HG02852 (cell line): Measurements from ENCODE around the gene UGT1A8.
"Not testable (repeated sequence)": the region's sequence is repeated elsewhere in the genome, so short reads cannot be mapped to it uniquely, and the experiment has no call there.

ENCODE experiments used
- ATAC-seq: cut with Tn5 transposase; IDR thresholded peaks from one replicate; pipeline ENCODE4 v1.9.1; 2021; ENCODE audit warnings: mild to moderate bottlenecking, moderate library complexity; ENCODE audit not compliant: unreplicated experiment

The UGT1A8 gene

DNA sequence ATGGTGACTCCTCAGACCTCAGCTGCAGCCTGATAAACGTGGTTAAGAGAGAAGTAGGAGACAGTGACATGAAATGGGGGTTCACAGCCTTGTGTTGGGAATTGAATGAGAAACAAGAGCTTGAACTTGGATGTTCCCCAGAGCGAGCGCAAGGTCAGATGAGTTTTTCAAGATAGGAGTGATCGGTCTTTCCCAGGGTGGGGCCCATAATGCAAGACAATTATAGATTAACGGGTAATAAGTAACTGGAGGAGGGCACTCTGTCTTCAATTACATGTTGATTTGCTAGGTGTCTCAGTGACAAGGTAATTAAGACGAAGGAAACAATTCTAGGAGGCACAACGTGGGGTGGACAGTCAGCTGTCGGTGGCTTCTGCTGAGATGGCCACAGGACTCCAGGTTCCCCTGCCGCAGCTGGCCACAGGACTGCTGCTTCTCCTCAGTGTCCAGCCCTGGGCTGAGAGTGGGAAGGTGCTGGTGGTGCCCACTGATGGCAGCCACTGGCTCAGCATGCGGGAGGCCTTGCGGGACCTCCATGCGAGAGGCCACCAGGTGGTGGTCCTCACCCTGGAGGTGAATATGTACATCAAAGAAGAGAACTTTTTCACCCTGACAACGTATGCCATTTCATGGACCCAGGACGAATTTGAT lies 95.3 kb downstream of the UGT1A8 start, which contains the start of gene UGT1A5:
UGT1A5 (plus strand) TSS at position 297 of the 651 bp plus-strand sequence; CDS start at position 382, 85 bp downstream.
- no peak for ATAC-seq

DNA sequence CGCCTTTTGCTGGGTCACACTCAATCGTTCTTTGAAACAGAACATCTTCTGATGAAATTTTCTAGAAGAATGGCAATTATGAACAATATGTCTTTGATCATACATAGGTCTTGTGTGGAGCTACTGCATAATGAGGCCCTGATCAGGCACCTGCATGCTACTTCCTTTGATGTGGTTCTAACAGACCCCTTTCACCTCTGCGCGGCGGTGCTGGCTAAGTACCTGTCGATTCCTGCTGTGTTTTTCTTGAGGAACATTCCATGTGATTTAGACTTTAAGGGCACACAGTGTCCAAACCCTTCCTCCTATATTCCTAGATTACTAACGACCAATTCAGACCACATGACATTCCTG lies 95.8 kb downstream of the UGT1A8 start:
- ATAC-seq, result no peak

DNA sequence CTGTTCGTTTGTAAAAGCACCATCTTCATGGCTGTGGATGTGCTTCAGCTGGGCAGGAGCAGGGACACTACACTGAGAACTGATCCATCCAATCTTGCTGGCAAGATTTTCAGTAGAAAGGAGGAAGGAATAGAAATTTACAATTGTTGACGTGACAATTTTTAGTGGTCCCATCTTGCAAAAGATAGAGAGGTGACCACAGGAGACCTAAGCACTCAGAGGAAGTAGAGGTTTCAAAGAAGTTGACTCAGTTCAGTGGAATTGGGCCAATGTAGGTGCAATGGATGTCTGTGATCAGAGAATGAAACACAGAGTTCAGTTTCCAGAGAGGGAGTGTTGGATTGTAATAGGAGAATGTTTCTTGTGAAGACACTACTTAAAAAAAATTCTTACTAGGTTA lies 96.7 kb downstream of the UGT1A8 start:
- no peak for ATAC-seq

DNA sequence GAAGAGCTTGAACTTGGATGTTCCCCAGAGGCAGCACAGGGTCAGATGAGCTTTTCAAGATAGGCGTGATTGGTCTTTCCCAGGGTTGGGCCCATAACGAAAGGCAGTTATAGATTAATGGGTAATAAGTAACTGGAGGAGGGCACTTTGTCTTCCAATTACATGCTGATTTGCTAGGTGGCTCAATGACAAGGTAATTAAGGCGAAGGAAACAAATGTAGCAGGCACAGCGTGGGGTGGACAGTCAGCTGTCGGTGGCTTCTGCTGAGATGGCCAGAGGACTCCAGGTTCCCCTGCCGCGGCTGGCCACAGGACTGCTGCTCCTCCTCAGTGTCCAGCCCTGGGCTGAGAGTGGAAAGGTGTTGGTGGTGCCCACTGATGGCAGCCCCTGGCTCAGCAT lies 101.1 kb downstream of the UGT1A8 start, which contains the start of gene UGT1A4:
UGT1A4 (plus strand) TSS at position 185 of the 400 bp plus-strand sequence; CDS start at position 270, 85 bp downstream.
- ATAC-seq, result no peak

DNA sequence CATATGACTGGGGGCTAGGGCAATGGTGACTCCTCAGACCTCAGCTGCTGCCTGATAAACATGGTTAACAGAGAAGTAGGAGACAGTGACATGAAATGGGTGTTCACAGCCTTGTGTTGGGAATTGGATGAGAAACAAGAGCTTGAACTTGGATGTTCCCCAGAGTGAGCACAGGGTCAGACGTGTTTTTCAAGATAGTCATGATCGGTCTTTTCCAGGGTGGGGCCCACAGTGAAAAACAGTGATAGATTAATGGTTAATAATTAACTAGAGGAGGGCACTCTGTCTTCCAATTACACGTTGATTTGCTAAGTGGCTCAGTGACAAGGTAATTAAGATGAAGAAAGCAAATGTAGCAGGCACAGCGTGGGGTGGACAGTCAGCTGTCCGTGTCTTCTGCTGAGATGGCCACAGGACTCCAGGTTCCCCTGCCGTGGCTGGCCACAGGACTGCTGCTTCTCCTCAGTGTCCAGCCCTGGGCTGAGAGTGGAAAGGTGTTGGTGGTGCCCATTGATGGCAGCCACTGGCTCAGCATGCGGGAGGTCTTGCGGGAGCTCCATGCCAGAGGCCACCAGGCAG lies 111.4 kb downstream of the UGT1A8 start, which contains the start of gene UGT1A3:
UGT1A3 (plus strand) TSS at position 320 of the 579 bp plus-strand sequence; CDS start at position 405, 85 bp downstream.
- no peak for ATAC-seq

DNA sequence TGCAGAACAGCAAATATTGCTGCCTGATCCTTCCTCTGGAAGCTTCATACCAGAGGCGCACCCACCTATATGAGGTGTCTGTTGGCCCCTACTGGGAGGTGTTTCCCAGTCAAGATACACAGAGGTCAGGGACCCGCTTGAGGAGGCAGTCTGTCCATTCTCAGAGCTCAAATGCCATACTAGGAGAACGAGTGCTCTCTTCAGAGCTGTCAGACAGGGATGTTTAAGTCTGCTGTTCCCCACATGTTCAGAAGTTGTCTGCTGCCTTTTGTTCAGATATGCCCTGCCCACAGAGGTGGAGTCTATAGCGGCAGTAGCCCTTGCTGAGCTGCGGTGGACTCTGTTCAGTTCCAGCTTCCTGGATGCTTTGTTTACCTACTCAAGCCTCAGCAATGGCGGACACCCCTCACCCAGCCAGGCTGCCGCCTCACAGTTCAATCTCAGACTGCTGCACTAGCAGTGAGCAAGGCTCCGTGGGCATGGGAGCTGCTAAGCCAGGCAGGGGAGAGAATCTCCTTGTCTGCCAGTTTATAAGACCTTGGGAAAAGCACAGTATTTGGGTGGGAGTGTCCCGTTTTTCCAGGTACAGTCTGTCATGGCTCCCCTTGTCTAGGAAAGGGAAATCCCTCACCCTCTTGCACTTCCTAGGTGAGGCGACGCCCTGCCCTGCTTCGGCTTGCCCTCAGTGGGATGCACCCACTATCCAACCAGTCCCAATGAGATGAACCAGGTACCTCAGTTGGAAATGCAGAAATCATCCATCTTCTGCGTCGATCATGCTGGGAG lies 119.6 kb downstream of the UGT1A8 start:
- ATAC-seq, result not testable (repeated sequence)

DNA sequence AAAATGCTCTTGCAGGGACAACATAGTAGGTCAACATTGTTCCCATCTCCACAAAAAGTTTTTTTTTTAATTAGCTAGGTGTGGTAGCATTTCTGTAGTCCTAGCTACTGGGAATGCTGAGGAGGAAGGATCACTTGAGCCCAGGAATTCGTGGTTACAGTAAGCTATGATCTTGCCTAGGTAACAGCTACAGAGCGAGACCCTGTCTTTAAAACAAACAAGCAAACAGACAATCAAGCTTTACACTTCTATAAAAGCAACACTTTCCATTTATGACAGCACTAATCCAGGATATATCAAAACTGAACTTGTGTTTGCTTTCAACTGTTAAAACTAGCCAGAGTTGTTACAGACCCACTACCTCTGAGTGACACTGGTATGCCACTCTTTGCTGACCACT lies 123.4 kb downstream of the UGT1A8 start:
- no peak for ATAC-seq

DNA sequence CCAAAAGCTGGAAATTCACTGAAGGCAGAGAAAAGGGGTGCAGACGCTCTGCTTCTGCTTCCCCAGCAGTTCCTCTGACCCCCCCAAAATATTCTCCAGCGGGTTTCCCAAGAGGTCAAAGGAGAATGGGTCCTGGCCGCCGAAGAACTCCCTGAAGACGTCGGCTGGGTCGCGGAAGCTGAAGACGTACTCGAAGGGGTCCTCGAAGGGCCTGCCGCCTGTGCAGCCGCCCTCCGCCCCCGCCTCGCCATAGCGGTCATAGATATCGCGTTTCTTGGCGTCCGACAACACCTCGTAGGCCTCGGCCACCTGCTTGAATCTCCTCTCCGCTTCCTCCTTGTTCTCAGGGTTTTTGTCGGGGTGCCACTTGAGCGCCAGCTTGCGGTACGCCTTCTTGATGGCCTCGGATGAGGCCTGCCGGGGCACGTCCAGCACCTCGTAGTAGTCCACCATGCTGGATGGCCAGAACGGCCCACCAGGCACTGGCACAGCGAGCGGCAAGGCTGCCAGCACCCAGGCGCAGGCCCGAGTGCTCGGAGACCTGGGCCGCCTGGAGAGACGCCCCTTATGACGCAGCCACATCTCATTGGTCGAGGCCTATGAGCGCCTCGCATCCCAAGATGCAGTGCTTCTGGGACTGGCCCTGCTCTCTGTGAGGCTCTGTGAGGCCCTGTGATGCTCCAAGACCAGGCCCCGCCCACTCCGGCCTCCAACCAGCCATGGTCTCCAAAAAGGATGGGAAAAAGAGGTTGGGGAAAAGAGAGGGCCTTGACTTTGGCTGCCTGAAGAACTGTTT lies 126.2 kb downstream of the UGT1A8 start:
- ATAC-seq, result no peak

DNA sequence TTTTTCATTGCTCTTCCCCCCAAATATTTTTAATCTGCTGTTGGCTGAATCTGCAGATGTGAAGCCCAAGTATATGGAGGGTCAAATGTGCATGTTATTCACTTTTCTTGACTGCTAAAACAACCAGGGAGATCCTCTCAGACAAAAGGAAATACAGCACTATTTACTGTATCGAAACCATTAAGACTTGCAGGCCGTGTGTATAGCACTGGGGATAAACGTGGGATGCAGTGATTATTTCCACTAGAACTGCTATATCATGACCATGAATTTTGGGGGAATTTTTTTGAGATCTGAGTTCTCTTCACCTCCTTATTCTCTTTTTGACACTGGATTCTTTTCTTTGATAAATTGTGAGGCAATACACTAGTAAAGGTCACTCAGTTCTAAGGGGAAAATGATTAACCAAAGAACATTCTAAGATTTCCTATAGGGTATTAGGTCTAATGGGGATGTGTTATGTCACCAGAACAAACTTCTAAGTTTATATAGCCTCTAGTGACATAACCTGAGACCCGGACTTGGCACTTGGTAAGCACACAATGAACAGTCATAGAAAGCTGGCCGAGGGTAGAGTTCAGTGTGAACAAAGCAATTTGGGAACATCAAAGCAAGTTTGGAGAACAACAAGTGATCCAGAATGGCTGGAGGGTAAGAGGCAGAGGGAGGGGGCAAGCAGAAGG lies 127.8 kb downstream of the UGT1A8 start:
- ATAC-seq, result no peak

DNA sequence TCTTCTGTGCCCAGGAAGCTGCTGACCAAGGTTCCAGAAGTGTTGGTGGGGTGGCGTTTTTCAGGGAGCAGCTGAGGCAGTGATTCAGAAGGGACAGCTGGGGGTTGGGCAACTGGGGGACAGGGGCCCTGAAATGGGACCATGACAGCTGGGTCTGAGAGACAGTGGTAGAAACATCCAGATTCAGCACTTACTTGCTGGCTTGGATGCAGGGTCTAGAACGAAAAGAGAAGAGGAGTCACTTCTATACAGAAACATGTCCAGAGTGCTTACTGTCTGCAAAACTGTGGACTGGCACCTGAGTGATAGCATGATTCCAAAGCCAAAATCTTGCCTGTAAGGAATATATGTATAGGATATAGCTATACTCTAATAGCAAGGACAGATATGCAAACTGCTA lies 128.4 kb downstream of the UGT1A8 start:
- not testable (repeated sequence) for ATAC-seq

DNA sequence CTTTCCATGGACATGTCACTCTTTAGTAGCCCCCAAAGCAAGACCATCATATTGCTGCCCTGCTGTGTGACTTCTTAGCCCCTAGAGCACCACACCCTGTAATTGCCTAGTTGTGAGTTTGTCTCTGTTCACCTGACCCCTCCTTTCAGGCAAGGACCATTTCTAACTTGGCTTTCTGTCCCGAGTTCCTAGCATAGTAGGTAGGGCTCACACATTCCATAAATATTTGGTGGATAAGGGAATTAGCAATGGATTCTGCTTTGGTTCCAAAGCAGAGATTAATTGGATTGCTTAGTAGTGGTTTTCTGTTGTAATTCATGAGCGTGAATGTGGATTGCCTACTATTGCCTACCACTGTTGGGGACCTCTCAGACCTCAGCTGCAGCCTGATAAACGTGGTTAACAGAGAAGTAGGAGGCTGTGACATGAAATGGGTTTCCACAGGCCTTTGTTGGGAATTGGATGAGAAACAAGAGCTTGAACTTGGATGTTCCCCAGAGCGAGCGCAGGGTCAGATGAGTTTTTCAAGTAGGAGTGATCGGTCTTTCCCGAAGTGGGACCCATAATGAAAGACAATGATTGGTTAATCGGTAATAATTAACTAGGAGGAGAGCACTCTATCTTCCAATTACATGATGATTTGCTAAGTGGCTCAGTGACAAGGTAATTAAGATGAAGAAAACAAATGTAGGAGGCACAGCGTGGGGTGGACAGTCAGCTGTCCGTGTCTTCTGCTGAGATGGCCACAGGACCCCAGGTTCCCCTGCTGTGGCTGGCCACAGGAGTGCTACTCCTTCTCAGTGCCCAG lies 129.2 kb downstream of the UGT1A8 start:
- no peak for ATAC-seq

DNA sequence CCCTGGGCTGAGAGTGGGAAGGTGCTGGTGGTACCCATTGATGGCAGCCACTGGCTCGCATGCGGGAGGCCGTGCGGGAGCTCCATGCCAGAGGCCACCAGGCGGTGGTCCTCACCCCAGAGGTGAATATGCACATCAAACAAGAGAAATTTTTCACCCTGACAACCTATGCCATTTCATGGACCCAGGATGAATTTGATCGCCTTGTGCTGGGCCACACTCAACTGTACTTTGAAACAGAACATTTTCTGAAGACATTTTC lies 129.8 kb downstream of the UGT1A8 start:
- ATAC-seq, result no peak

DNA sequence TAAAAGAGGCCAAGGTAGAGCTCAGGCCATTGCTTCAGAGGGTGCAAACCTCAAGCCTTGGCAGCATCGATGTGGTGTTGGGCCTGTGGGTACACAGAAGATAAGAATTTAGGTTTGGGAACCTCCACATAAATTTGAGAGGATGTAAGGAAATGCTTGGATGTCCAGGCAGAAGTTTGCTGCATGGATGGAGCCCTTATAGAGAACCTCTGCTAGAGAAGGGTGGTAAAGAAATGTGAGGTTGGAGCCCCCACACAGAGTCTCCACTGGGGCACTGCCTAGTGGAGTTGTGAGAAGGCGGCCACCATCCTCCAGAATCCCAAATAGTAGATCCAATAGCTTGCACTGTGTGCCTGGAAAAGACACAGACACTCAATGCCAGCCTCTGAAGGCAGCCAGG lies 133.3 kb downstream of the UGT1A8 start:
- not testable (repeated sequence) for ATAC-seq

DNA sequence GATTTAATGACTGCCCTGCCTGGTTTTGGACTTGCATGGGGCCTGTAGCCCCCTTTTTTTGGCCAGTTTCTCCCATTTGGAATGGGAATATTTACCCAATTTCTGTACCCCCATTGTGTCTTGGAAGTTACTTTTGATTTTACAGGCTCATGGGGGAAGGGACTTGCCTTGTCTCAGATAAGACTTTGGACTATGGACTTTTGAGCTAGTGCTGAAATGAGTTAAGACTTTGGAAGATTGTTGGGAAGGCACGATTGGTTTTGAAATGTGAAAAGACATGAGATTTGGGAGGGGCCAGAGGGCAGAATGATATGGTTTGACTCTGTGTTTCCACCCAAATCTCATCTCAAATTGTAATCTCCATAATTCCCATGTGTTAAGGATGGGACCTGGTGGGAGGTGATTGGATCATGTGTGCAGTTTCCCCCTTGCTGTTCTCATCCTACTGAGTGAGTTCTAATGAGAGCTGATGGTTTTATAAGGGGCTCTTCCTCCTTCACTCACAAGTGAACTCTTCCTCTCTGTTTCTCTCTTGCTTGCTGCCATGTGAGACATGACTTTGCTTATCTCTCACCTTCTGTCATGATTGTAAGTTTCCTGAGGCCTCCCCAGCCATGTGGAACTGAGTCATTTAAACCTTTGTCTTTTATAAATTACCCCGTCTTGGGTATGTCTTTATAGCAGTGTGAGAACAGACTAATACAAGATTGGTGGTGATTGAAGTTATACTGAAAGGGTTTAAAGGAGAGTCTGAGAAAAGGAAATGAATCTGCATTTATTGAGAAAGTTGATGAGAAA lies 134.0 kb downstream of the UGT1A8 start:
- ATAC-seq, result not testable (repeated sequence)

DNA sequence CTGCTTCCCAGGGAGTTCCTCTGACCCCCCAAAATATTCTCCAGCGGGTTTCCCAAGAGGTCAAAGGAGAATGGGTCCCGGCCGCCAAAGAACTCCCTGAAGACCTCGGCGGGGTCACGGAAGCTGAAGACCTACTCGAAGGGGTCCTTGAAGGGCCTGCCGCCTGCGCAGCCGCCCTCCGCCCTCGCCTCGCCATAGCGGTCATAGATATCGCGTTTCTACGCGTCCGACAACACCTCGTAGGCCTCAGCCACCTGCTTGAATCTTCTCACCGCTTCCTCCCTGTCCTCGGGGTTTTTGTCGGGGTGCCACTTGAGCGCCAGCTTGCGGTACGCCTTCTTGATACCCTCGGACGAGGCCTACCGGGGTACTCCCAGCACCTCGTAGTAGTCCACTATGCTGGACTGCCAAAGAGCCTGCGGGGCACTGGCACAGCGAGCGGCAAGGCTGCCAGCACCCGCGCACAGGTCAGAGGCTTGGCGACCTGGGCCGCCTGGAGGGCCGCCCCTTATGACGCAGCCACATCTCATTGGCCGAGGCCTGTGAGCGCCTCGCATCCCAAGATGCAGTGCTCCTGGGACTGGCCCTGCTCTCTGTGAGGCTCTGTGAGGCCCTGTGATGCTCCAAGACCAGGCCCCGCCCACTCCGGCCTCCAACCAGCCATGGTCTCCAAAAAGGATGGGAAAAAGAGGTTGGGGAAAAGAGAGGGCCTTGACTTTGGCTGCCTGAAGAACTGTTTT lies 137.6 kb downstream of the UGT1A8 start:
- no peak for ATAC-seq

DNA sequence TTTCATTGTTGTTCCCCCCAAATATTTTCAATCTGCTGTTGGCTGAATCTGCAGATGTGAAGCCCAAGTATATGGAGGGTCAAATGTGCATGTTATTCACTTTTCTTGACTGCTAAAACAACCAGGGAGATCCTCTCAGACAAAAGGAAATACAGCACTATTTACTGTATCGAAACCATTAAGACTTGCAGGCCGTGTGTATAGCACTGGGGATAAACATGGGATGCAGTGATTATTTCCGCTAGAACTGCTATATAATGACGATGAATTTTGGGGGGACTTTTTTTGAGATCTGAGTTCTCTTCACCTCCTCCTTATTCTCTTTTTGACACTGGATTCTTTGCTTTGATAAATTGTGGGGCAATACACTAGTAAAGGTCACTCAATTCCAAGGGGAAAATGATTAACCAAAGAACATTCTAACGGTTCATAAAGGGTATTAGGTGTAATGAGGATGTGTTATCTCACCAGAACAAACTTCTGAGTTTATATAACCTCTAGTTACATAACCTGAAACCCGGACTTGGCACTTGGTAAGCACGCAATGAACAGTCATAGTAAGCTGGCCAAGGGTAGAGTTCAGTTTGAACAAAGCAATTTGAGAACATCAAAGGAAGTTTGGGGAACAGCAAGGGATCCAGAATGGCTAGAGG lies 139.1 kb downstream of the UGT1A8 start:
- no peak for ATAC-seq

DNA sequence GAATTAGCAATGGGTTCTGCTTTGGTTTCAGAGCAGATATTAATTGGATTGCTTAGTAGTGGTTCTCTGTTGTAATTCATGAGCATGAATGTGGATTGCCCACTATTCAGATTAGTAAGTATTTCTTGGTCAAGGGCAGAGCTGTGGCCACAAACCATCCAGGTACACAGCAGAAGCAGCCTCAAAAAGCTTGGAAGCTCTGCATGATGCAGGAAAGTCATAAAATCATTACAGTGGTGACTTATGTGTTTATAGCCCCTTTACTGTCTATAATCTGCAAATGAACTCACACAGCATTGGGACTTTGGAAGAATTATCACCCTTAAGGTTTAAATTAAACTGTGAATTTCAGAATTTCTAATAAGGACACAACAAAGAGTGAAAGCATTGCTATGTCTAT lies 140.7 kb downstream of the UGT1A8 start:
- no peak for ATAC-seq

DNA sequence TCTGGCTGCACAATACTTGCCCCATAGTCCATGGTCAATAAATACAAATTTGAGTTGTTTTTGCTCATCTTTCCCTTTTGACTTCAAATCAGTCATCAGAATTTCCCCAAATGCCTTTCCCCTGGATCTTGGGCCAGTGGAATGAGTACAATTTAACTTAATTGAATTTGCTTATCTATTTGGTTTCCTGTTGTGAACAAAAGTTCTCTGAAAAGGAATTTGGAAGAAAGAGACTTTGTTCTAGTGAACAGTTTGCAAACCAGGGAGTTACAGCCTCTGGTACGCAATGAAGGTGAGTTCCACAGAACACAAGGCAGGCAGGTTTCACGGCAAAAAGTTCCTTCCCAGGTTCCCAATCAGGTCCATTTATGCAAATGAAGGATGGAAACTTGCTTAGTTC lies 141.4 kb downstream of the UGT1A8 start:
- ATAC-seq, result no peak
